ENCODE results near the gene HJURP.

HJURP gene

GRCh38 chr2:233813236-233814055, 40.9 kb downstream of the HJURP start:
- DNase-seq: no peak

GRCh38 chr2:233811732-233812131, 42.6 kb downstream of the HJURP start:
- no peak for DNase-seq

DNA sequence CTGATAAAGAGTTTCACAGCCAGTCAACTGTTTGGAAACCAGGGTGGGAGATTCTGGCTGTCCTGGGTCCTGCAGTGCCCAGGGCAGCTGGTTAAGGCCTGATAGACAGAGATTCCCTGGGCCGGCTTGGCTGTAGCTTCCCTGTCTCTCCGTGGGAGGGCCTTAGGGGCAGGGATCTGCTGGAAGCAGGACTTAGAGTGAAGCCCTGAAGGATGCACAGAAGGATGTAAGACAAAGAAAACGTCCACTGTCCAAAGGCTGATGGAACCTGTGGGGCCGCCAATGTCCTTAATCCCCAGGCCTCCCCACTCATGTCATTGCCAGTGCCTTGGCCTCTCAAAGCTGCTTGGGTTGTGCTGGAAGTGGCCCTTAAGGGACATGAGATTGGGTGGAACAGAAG, 43.2 kb downstream of the HJURP start:
- DNase-seq: no peak

GRCh38 chr2:233810385-233810784, 44.0 kb downstream of the HJURP start:
- DNase-seq: no peak

- no peak for DNase-seq
Observed at GRCh38 chr2:233807966-233808935, 46.1 kb downstream of the HJURP start.

- DNase-seq: no peak
Observed at GRCh38 chr2:233807215-233807865, 47.0 kb downstream of the HJURP start.

GRCh38 chr2:233803994-233804393, 50.3 kb downstream of the HJURP start:
- no peak for DNase-seq

DNA sequence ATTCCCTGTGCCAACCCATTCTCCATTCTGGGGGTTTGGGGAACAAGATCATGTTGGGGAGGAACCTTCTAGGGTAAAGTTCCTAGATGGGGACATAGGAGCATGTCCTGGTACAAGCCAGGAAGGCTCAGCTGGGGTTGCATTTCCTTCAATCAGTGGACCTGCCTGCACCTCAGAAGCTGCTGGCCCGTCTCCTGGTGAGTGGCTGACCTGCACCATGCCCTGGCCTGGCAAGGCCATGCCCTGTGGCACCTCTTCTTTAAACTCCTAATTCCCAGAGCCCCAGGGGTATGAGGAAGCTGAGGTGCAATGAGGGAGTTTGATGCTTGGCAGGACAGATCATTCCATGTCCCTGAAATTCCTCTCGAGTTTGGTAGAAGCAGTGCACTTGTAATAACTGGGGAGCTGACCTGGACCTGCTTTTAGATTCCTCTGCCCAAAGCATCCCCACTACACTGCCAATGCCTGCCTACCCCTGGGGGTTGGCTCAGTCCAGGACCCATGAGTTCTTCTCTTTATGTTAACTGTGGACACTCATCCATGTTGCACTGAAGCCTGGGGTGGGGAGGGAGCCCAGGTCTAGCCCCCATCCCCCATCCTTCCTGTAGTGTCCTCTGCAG, 50.9 kb downstream of the HJURP start:
- no peak for DNase-seq

DNA sequence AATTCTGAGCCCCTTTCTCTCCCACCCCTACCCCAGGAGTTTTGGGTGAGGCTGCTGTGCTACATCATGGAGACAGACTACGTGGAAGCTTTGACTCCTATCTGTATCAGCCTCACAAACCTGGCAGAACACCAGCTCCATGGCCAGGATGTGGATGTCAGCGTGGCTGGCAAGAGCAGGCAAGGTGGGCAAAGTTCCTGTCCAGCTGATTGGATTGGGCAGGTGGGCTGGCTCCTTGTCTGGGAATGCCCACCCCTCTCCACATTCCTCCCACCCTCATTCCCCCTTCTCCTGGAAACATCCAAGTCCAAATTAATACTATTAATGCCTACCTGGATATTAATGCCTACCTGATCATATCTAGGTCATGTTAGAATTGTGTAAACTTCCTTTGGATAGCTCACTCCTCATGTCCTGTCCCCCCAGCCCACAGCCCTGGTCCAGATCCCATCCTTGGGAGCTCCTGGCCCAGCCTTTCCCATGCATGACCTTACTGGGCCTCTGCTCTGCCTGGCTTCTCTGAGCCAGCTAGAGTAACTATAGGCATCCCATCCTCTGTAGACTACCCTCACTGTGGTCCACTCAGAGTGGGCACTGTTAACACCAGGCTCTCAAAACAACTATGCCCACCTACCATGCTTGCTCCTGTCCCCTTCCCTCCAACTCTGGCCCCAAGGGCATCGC, 52.1 kb downstream of the HJURP start:
- no peak for DNase-seq

DNA sequence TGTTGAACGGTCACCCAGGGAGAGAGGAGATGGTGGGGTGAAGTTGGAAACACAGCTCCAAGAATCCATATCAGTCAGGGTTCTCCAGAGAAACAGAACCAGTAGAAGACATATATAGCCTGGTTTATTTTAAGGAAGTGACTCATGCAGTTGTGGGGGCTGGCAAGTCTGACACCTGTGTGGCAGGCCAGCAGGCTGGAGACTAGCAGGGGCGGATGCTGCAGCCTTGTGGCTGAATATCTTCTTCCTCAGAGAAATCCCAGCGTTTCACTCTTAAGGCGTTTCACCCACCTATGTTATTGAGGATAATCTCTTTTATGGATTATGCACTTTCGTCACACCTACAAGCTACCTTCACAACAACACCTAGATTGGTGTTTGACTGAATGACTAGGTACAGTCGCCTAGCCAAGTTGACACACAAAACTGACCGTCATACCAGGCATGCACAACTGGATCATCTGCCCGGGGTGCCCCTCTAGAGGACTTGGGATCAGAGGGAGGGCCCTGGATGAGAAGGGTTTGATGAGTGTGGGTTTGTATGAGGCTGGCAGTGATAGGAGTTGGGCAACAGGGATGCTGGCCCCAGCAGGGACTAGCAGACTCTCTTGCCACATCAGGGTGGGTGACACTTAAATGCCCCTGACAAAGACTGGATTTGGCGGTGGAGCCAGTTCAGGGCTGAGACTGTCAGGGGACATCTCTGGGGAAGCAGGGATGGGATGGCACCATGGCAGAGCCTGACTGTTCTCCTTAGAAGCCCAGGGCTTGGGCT, 52.8 kb downstream of the HJURP start:
- DNase-seq: no peak

GRCh38 chr2:233800208-233800607, 54.1 kb downstream of the HJURP start:
- no peak for DNase-seq

DNA sequence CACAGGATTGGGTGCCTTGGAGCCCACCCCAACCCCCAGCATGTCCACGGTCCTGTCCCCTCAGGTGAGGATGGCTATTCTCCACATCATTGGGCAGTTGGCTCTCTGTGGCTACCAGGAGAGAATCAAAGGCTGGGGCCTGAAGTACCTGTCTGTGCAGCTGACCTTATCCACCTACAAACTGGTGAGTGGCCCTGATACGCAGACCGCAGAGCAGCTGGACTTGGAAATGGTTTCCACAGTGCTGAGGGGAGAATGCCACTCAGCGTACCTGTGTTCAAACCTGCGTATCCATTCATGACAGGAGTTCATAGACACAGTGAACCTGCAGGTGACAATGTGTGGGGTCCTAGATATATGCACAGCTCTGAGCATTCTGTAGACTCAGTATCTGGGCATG, 54.6 kb downstream of the HJURP start:
- DNase-seq: no peak

- DNase-seq: no peak
Observed at GRCh38 chr2:233799087-233799665, 55.2 kb downstream of the HJURP start.

- DNase-seq: no peak
Observed at GRCh38 chr2:233798335-233799086, 55.8 kb downstream of the HJURP start.

GRCh38 chr2:233796254-233796653, 58.1 kb downstream of the HJURP start:
- DNase-seq: no peak

DNA sequence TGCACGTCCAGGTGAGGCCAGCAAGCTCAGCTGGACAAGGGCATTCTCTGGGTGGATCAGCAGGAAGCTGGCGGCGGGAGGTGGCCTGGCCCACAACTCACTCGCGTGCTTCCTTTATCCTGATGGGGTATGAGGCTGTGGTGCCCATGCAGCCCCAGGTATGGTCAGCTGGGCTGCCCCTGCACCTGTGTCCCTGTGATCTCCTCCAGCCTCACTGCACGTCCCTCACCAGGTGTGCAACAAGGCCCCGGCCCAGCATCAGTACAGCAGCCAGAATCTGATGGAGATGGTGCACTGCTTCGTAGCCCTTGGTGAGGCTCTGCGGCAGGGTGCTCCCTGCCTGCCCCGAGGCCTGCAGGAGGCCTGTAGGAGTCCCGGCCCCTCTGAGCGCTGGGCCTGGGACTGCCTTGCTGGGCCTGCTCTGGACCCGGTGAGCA, 58.6 kb downstream of the HJURP start:
- no peak for DNase-seq

DNA sequence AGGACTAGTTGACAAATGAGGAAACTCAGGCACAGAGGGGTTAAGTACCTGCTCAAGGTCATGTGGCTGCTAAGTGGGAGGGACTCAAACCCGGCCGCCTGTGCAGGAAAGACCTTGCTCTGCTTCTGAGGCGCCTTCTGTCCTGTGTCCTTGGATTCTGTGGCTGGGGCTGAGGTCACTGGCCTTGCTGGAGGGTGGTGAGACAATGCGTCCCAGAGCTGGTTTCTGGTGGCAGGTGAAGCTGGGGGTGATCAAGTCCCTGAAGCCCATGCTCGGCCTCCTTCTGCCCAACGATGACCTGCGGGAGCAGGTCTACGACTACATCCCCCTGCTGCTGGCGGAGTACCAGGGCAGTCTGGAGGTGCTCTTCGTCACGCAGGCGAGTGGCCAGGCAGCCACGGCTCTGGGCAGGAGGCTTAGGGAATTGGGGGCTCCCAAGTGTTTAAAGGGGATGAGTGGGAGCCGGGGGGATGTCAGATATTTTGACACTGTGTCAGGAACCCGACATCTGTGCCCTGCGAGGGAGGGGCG, 60.1 kb downstream of the HJURP start:
- DNase-seq: no peak

- DNase-seq: no peak
Observed at GRCh38 chr2:233793465-233794127, 60.7 kb downstream of the HJURP start.

DNA sequence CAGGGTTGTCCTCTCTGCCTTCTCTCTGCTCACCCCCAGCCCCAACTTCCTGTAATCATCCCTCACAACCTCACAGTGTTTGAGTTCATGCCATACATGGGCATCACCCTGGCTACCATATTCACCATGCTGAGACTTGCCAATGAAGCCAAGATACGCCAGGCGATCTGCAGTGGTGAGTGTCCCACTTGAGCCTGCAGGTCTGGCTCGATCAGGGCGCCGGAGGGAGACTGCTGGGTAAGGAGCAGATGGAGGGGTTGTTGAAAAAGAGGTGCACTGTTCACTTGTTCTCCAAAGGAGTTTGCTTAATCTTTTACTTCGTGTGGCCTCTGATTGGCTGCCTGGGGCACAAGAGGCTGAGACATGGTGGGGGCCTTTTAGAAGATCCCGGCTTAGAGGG, 61.6 kb downstream of the HJURP start:
- DNase-seq: no peak

Data from CD4-positive, alpha-beta T cell treated with Interleukin-17A for 4 hours (primary cell).